ENCODE measurements around the gene GAS1.

DNA sequence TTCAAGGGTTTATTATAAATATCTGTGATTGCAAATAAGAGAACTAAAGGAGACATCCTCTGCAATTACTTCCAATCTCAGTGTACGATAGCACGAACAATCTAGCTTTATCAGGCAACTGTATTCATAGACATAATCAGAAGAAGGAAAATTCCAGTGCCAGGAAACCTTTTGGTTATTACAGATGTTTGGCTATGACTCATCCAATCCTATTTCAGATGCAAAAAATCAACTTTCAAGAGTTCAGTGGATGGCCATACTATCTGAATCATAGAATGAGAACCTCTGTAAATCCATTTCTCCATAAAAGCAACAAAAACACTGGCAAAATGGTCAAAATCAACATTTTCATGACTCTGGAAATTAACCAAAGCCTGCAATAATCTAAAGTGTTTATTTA, 37.9 kb downstream of the GAS1 start:
- TF ChIP-seq CTCF (IDR thresholded peaks at IDR 0.05), result no peak
- TF ChIP-seq REST (IDR thresholded peaks at IDR 0.05; ENCODE audit: insufficient read depth in 1 of 2, low read depth in 2 of 2, low read length in 1 of 2), result no peak
- no peak for TF ChIP-seq POLR2AphosphoS5 (IDR thresholded peaks at IDR 0.05; ENCODE audit: low read depth, low read length)
